HepG2 (cell line): ENCODE results near the gene ADGRG4. TPM values are rescaled to one million over a fixed set of nuclear protein-coding genes. Genes with fewer than 3 reads are reported as not detected.

Experiments used
- ATAC-seq: fragments of 200-7000 bp; cut with Tn5 transposase; 3 replicates; pipeline ENCODE4 v1.9.1; 2020; ENCODE audit warnings: mild to moderate bottlenecking, moderate library complexity
- BruUV-seq: library from RNA; stranded (reverse); fragments of 400-500 nt; replicated peaks from 2 replicates; lab custom pipeline; 2021; lab: Mats Ljungman, UMichigan
- CTCF ChIA-PET: fragments of 300-600 bp; formaldehyde crosslinking; extraction: SDS; loops from one replicate; lab custom pipeline; 2021; ENCODE audit warnings: low total read pairs, inconsistent platforms, low intra/inter-chr PET ratio; lab: Yijun Ruan, JAX
- POLR2A ChIA-PET: fragments of 350-600 bp; sonication (Branson Sonifier 250); formaldehyde crosslinking; loops from one replicate; lab custom pipeline; 2020; ENCODE audit warnings: antibody characterized with exemption, inconsistent platforms; lab: Yijun Ruan, JAX
- DNase-seq: peaks from one replicate; pipeline ENCODE4 v3.0.0-alpha.2; 2015; ENCODE audit warnings: low spot score
- FAIRE-seq: peaks from 3 replicates; lab custom pipeline; 2011; peaks lifted over from hg19 to GRCh38; lab: Jason Lieb, UNC
- H2AFZ ChIP-seq: one replicate; pipeline ENCODE4 v1.6.1; 2011; ENCODE audit warnings: low read length, inconsistent platforms
- H3K27ac ChIP-seq: fragments of 300-600 bp; 3 replicates; pipeline ENCODE4 v1.8.0; 2011; ENCODE audit warnings: mixed run types, mild to moderate bottlenecking, mixed read lengths, low read length, inconsistent platforms; ENCODE audit not compliant: insufficient read depth; ENCODE audit errors: extremely low read length
- H3K27me3 ChIP-seq, 2 experiments: fragments of 200-600 bp in 1 of 2; 2 replicates in 1 of 2; 3 replicates in 1 of 2; pipeline versions ENCODE4 v1.6.0 to v1.8.0; 2011; ENCODE audit warnings: low read length in 2 of 2, mild to moderate bottlenecking in 2 of 2, moderate library complexity in 2 of 2, inconsistent platforms in 1 of 2; ENCODE audit not compliant: insufficient read depth in 2 of 2, control insufficient read depth in 1 of 2
- H3K36me3 ChIP-seq, 2 experiments: fragments of 200-600 bp in 1 of 2; replicated peaks in 1 of 2; 2 replicates in 1 of 2; 3 replicates in 1 of 2; pipeline versions ENCODE4 v1.5.1 to v1.8.0; 2011; ENCODE audit warnings: low read length in 2 of 2, inconsistent platforms in 1 of 2; ENCODE audit not compliant: insufficient read depth in 2 of 2, control insufficient read depth in 1 of 2
- H3K4me1 ChIP-seq: 2 replicates; pipeline ENCODE4 v1.5.1; 2012; ENCODE audit warnings: low read length, inconsistent platforms; ENCODE audit not compliant: insufficient read depth
- H3K4me2 ChIP-seq: 2 replicates; pipeline ENCODE4 v1.6.0; 2011; ENCODE audit warnings: low read depth, low read length, inconsistent platforms
- H3K4me3 ChIP-seq, 3 experiments: fragments of 200-600 bp in 1 of 3; sonication (generic), shearing (Covaris generic) in 1 of 3; replicated peaks in 1 of 3; 2 replicates each; pipeline ENCODE4 v1.5.1; 2011 to 2016; ENCODE audit warnings: low read length in 3 of 3, inconsistent platforms in 2 of 3, low read depth in 2 of 3, mild to moderate bottlenecking in 2 of 3, control low read depth in 1 of 3, mixed read lengths in 1 of 3; ENCODE audit not compliant: insufficient read depth in 1 of 3
- H3K79me2 ChIP-seq: one replicate; pipeline ENCODE4 v1.6.1; 2011; ENCODE audit warnings: low read length, inconsistent platforms; ENCODE audit not compliant: insufficient read depth
- H3K9ac ChIP-seq: 2 replicates; pipeline ENCODE4 v1.6.0; 2011; ENCODE audit warnings: mild to moderate bottlenecking, low read depth, low read length, inconsistent platforms; ENCODE audit not compliant: insufficient read depth
- H3K9me3 ChIP-seq: 2 replicates; pipeline ENCODE4 v1.5.1; 2012; ENCODE audit warnings: mild to moderate bottlenecking, low read length
- H4K20me1 ChIP-seq: 2 replicates; pipeline ENCODE4 v1.6.0; 2011; ENCODE audit warnings: inconsistent platforms, mild to moderate bottlenecking, low read length, moderate library complexity; ENCODE audit not compliant: insufficient read depth
- ATM ChIP-seq: fragments of 450-650 bp; IDR thresholded peaks from 2 replicates; pipeline ENCODE4 v1.7.1; 2017; ENCODE audit warnings: mild to moderate bottlenecking, borderline replicate concordance
- ERF ChIP-seq: IDR thresholded peaks from 2 replicates; pipeline ENCODE4 v1.6.1; 2018; ENCODE audit warnings: missing biosample characterization, missing genetic modification reagents
- GTF3A ChIP-seq: sonication (generic); formaldehyde crosslinking; conservative IDR thresholded peaks from 2 replicates; pipeline ENCODE4 v1.4.0; 2020; ENCODE audit warnings: mild to moderate bottlenecking, missing genetic modification reagents
- HDAC6 ChIP-seq: fragments of 200-600 bp; sonication (generic); IDR thresholded peaks from 2 replicates; pipeline ENCODE4 v1.7.0; 2017; ENCODE audit warnings: mild to moderate bottlenecking, antibody characterized with exemption, low read length, low read depth
- HMGXB3 ChIP-seq: sonication (generic); formaldehyde crosslinking; IDR thresholded peaks from 2 replicates; pipeline ENCODE4 v1.4.0; 2020; ENCODE audit warnings: missing genetic modification reagents, borderline replicate concordance
- LCORL ChIP-seq, 2 experiments: fragments of 450-650 bp in 1 of 2; sonication (generic) in 1 of 2; formaldehyde crosslinking in 1 of 2; IDR thresholded peaks; 2 replicates each; pipeline versions ENCODE4 v1.5.0 to v1.6.1; 2017 to 2020; ENCODE audit warnings: antibody characterized with exemption in 1 of 2, missing genetic modification reagents in 1 of 2
- MAZ ChIP-seq, 2 experiments: sonication (generic) in 1 of 2; formaldehyde crosslinking in 1 of 2; IDR thresholded peaks; 2 replicates each; pipeline versions ENCODE4 v1.5.0 to v1.6.1; 2012 to 2020; ENCODE audit warnings: low read depth in 2 of 2, mild to moderate bottlenecking in 2 of 2, borderline replicate concordance in 1 of 2, improper control_type of control experiment in 1 of 2, low read length in 1 of 2, missing genetic modification reagents in 1 of 2, moderate library complexity in 1 of 2
- PAWR ChIP-seq: sonication (generic); formaldehyde crosslinking; IDR thresholded peaks from 2 replicates; pipeline ENCODE4 v1.4.0; 2020; ENCODE audit warnings: missing genetic modification reagents, mild to moderate bottlenecking, borderline replicate concordance
- PCBP1 ChIP-seq: fragments of 200-400 bp; formaldehyde crosslinking; IDR thresholded peaks from 2 replicates; pipeline ENCODE4 v1.6.1; 2017; ENCODE audit warnings: mild to moderate bottlenecking, low read depth, low read length, borderline replicate concordance
- RFX3 ChIP-seq: IDR thresholded peaks from 2 replicates; pipeline ENCODE4 v1.6.1; 2016; ENCODE audit warnings: missing biosample characterization, missing genetic modification reagents
- SNAI1 ChIP-seq: sonication (generic); formaldehyde crosslinking; IDR thresholded peaks from 2 replicates; pipeline ENCODE4 v1.5.0; 2020; ENCODE audit warnings: mild to moderate bottlenecking, missing genetic modification reagents, borderline replicate concordance
- TBP ChIP-seq: sonication (generic); formaldehyde crosslinking; IDR thresholded peaks from 2 replicates; pipeline ENCODE4 v1.5.0; 2020; ENCODE audit warnings: missing genetic modification reagents
- TEF ChIP-seq: sonication (generic); formaldehyde crosslinking; IDR thresholded peaks from 2 replicates; pipeline ENCODE4 v1.5.0; 2020; ENCODE audit warnings: missing genetic modification reagents
- ZNF790 ChIP-seq: sonication (generic); formaldehyde crosslinking; IDR thresholded peaks from 2 replicates; pipeline ENCODE4 v1.8.0; 2022; ENCODE audit warnings: missing genetic modification reagents, mild to moderate bottlenecking, borderline replicate concordance
- WGBS: methylation state at CpG from one replicate; pipeline ENCODE4 v1.1.6; 2017; ENCODE audit warnings: low lambda C conversion rate; 5-methylcytosine and 5-hydroxymethylcytosine counted together
- in situ Hi-C: cut with HindIII; loops from 2 replicates; pipeline ENCODE4 v1.10.0; 2017; ENCODE audit warnings: low pct_unique_long_range_greater_than_20kb; ENCODE audit not compliant: extremely low pct_ligation_motif_present
- intact Hi-C: fragments of 100-400 bp; cut with micrococcal nuclease; formaldehyde crosslinking; loops from one replicate; pipeline ENCODE4 v1.10.0; 2022; ENCODE audit not compliant: unreplicated experiment
- polyA plus RNA-seq, 8 experiments: library from polyadenylated mRNA; depleted of rRNA in 3 of 8; stranded (reverse) in 7 of 8; unstranded in 1 of 8; fragments of >200 nt; fragmentation: Illumina TruSeq in 4 of 8; extraction: Trizol in 4 of 8; gene quantifications; 2 replicates each; pipeline versions ENCODE4 v1.2.1 to v1.2.3, GENCODE V29; 2011 to 2016; ENCODE audit warnings: low read depth in 4 of 8, missing spikeins in 1 of 8, mixed read lengths in 1 of 8; ENCODE audit not compliant: insufficient read depth in 1 of 8
- total RNA-seq, 5 experiments: library from RNA; depleted of rRNA; stranded (reverse); fragments of >200 nt; fragmentation: Illumina TruSeq; extraction: Trizol; gene quantifications; 2 replicates each; pipeline ENCODE4 v1.2.3, GENCODE V29; 2016; ENCODE audit warnings: low read depth in 1 of 5

Gene ADGRG4
- total and polyA plus RNA-seq, 2 of the 13 experiments (the other 11 are each of a cell fraction or from before 2014, with no cell fraction given) = not detected

GRCh38 chrX:136261321-136261720 is 39.4 kb upstream of the ADGRG4 start:
- no peak for TF ChIP-seq GTF3A
- no peak for TF ChIP-seq ZNF790 (CRISPR knock-in tag)
- no peak for TF ChIP-seq ERF (CRISPR knock-in tag)
- no peak for TF ChIP-seq PCBP1
- H3K4me3 ChIP-seq = no peak overlapping the region
- no peak for FAIRE-seq
- in situ Hi-C loops = no loop called here
- WGBS = 9% methylated on average over 5 of the region's 7 CpGs
- DNase-seq = no peak
- no peak overlapping the region for H3K9ac ChIP-seq
- no peaks in the 10 kb centered on the region for H3K36me3 ChIP-seq
- ATAC-seq = no peak
- H4K20me1 ChIP-seq = no peaks in the 10 kb centered on the region
- ChIA-PET CTCF (no interaction called here), POLR2A (no interaction called here)
- no peaks in the 10 kb centered on the region for H3K9me3 ChIP-seq
- H2AFZ ChIP-seq = no peak overlapping the region
- no peak overlapping the region for H3K4me2 ChIP-seq
- no peak overlapping the region for H3K27ac ChIP-seq
- H3K4me1 ChIP-seq = no peaks in the 10 kb centered on the region
- H3K27me3 ChIP-seq = no peaks in the 10 kb centered on the region
- H3K79me2 ChIP-seq = no peaks in the 10 kb centered on the region
- intact Hi-C loops = no loop called here
- BruUV-seq = no TSS peak

- no peak overlapping the region for H3K27ac ChIP-seq
- 63% methylated on average over 5 of the region's 5 CpGs for WGBS
- H3K27me3 ChIP-seq = no peaks in the 10 kb centered on the region
- DNase-seq (no peak), FAIRE-seq (no peak), ATAC-seq (no peak)
- H3K4me2 ChIP-seq = no peak overlapping the region
- intact Hi-C loops (no loop called here), in situ Hi-C loops (no loop called here)
- H2AFZ ChIP-seq = no peak overlapping the region
- no peaks in the 10 kb centered on the region for H3K9me3 ChIP-seq
- H3K79me2 ChIP-seq = no peaks in the 10 kb centered on the region
- no peak overlapping the region for H3K9ac ChIP-seq
- H3K4me3 ChIP-seq = no peak overlapping the region
- CTCF ChIA-PET = no interaction called here
- no peaks in the 10 kb centered on the region for H3K4me1 ChIP-seq
- BruUV-seq = no TSS peak
- POLR2A ChIA-PET = no interaction called here
- H4K20me1 ChIP-seq = no peaks in the 10 kb centered on the region
- H3K36me3 ChIP-seq = no peaks in the 10 kb centered on the region
- TF ChIP-seq TEF (CRISPR knock-in tag) (no peak), HDAC6 (no peak), SNAI1 (CRISPR knock-in tag) (no peak), MAZ (IDR thresholded peaks at IDR 0.05; ENCODE audit: borderline replicate concordance, low read depth, low read length) (no peak), MAZ (CRISPR knock-in tag; IDR thresholded peaks at IDR 0.05; ENCODE audit: low read depth) (no peak), LCORL (IDR thresholded peaks at IDR 0.05) (no peak), LCORL (CRISPR knock-in tag; IDR thresholded peaks at IDR 0.05) (no peak), PAWR (CRISPR knock-in tag) (no peak), HMGXB3 (CRISPR knock-in tag) (no peak), RFX3 (CRISPR knock-in tag) (no peak), TBP (CRISPR knock-in tag) (no peak), ATM (no peak)
These were observed 38.5 kb upstream of the ADGRG4 start for GRCh38 chrX:136262243-136262642.
